Psoas muscle (tissue), 8 donors: ENCODE measurements around the gene DYNLL1. TPM values are rescaled to one million over a fixed set of nuclear protein-coding genes. Genes with fewer than 3 reads are reported as not detected.
"Not testable (repeated sequence)": the region's sequence is repeated elsewhere in the genome, so short reads cannot be mapped to it uniquely, and the experiment has no call there.

Source experiments
- ATAC-seq, 4 donors: fragments of 200-7000 bp; cut with Tn5 transposase; one replicate each; pipeline ENCODE4 v1.9.1; 2020; ENCODE audit warnings: moderate library complexity in 3 of 4, mild to moderate bottlenecking in 2 of 4
- DNase-seq, 2 donors: peaks; one replicate each; pipeline ENCODE4 v3.0.0-alpha.2; 2020
- H3K27ac ChIP-seq: fragments of 200-600 bp; one replicate; pipeline ENCODE4 v1.8.0; 2022
- H3K27me3 ChIP-seq, 3 donors: fragments of 200-600 bp in 1 of 3; one replicate each; pipeline versions ENCODE4 v1.6.1 to v1.8.0; 2013 to 2022; ENCODE audit warnings: low read length in 2 of 3, mild to moderate bottlenecking in 2 of 3, moderate library complexity in 1 of 3; ENCODE audit not compliant: insufficient read depth in 3 of 3
- H3K36me3 ChIP-seq, 2 donors: fragments of 200-600 bp in 1 of 2; one replicate each; pipeline versions ENCODE4 v1.6.1 to v1.8.0; 2013 to 2022; ENCODE audit warnings: low read depth in 1 of 2, mild to moderate bottlenecking in 1 of 2, moderate library complexity in 1 of 2; ENCODE audit not compliant: insufficient read depth in 1 of 2
- H3K4me1 ChIP-seq: fragments of 200-600 bp; one replicate; pipeline ENCODE4 v1.8.0; 2022
- H3K4me3 ChIP-seq: fragments of 200-600 bp; one replicate; pipeline ENCODE4 v1.8.0; 2022; ENCODE audit warnings: mild to moderate bottlenecking
- H3K9me3 ChIP-seq: fragments of 200-600 bp; one replicate; pipeline ENCODE4 v1.8.0; 2022
- CTCF ChIP-seq: fragments of 200-600 bp; IDR thresholded peaks from one replicate; pipeline ENCODE4 v1.8.0; 2022; ENCODE audit warnings: antibody characterized with exemption
- WGBS, 3 donors: extraction: QIAGEN DNeasy Blood & Tissue Kit; methylation state at CpG; one replicate each; pipeline versions ENCODE4 v1.1.6 to v1.1.7; 2013; 5-methylcytosine and 5-hydroxymethylcytosine counted together
- intact Hi-C, 2 donors: fragments of 100-400 bp; cut with DNase I; formaldehyde crosslinking; loops; one replicate each; pipeline versions ENCODE4 v1.11.0 to v1.14.2; 2022
- polyA plus RNA-seq, 3 donors: library from polyadenylated mRNA; stranded (reverse); fragments of 200-250 nt; gene quantifications; one replicate each; pipeline ENCODE4 v1.2.3, GENCODE V29; 2013
- total RNA-seq, 4 donors: library from RNA; stranded (reverse); fragmentation: NEBNext Ultra II Directional in 2 of 4; extraction: Animal tissue kit (Norgen Biotek cat#: 25700) in 2 of 4; gene quantifications; one replicate each; pipeline versions ENCODE4 v1.2.1 to v1.2.4, GENCODE V29; 2021 to 2023
- donor health status: healthy with polysubstance abuse.
- donor health status: DM: no; HTN: no; CAD: no; lungs with moderate emphysema.
- donor health status: Bipolar disorder and iron deficiency.
- donor health status: healthy.
- donor health status: DM: yes; HTN: yes; CAD: no.
- donor health status: DM: no; HTN: no; CAD: no.
- donor health status: DM: no; HTN: no; CAD: no.
- donor health status: DM: yes; HTN: yes; CAD: no.

Gene DYNLL1
- total and polyA plus RNA-seq, 7 donors: 30.1 to 155 (median 80.8) TPM

GRCh38 chr12:120514002-120514401 lies 18.1 kb downstream of the DYNLL1 start:
- H3K27ac ChIP-seq: no peak overlapping the region
- DNase-seq (no peak), ATAC-seq (no peak)
- no peaks in the 10 kb centered on the region for H3K4me1 ChIP-seq
- WGBS, 3 donors: 90 to 95% (median 91%) methylated on average over 7 of the region's 7 CpGs
- peaks cover 10 to 95% of the 10 kb centered on the region in 2 donors for H3K36me3 ChIP-seq
- TF ChIP-seq CTCF: no peak
- no peaks in the 10 kb centered on the region for H3K9me3 ChIP-seq
- intact Hi-C loops: loop anchor here in 1 of 2 donors (5.0 kb wide), 1 partner anchor 662 kb away; no protein-coding TSS in a partner anchor
- H3K4me3 ChIP-seq: no peak overlapping the region
- no peaks in the 10 kb centered on the region for H3K27me3 ChIP-seq

GRCh38 chr12:120515496-120515895 lies 19.6 kb downstream of the DYNLL1 start:
- no peak for TF ChIP-seq CTCF
- ATAC-seq: no peak
- Histone ChIP-seq H3K27ac (no peak overlapping the region), H3K36me3 (peaks cover 8 to 93% of the 10 kb centered on the region in 2 donors), H3K9me3 (no peaks in the 10 kb centered on the region), H3K4me1 (no peaks in the 10 kb centered on the region), H3K4me3 (no peak overlapping the region), H3K27me3 (no peaks in the 10 kb centered on the region)
- intact Hi-C loops: no loop called here
- no peak for DNase-seq
- 84 to 100% (median 92%) methylated on average over 2 of the region's 2 CpGs for WGBS, 3 donors

- H3K4me3 ChIP-seq, ATAC-seq, H3K27ac ChIP-seq, DNase-seq, H3K9me3 ChIP-seq, H3K4me1 ChIP-seq, intact Hi-C loops, H3K27me3 ChIP-seq: not testable (repeated sequence)
- WGBS, 3 donors: 96 to 98% (median 96%) methylated on average over 8 of the region's 8 CpGs
- peaks cover 8 to 85% of the 10 kb centered on the region in 2 donors for H3K36me3 ChIP-seq
These were observed 23.4 kb downstream of the DYNLL1 start for GRCh38 chr12:120519324-120519723.

- 86 to 96% (median 91%) methylated on average over 9 of the region's 9 CpGs for WGBS, 3 donors
- intact Hi-C loops: no loop called here
- no peaks in the 10 kb centered on the region for H3K4me1 ChIP-seq
- TF ChIP-seq CTCF: no peak
- no peaks in the 10 kb centered on the region for H3K27me3 ChIP-seq
- no peaks in the 10 kb centered on the region for H3K9me3 ChIP-seq
- H3K27ac ChIP-seq: no peak overlapping the region
- ATAC-seq: no peak
- no peak for DNase-seq
- H3K4me3 ChIP-seq: no peak overlapping the region
- peaks cover 0 to 68% of the 10 kb centered on the region in 2 donors for H3K36me3 ChIP-seq
These were observed 26.7 kb downstream of the DYNLL1 start for GRCh38 chr12:120522568-120522967.

- TF ChIP-seq CTCF: no peak
- intact Hi-C loops: no loop called here
- H3K9me3 ChIP-seq: no peaks in the 10 kb centered on the region
- peak within 1 kb of the TSS; percentile 93 for H3K27ac ChIP-seq
- DNase-seq (peak; percentile 90 to 94), ATAC-seq (peak; percentile 95 to 96 (median 96))
- H3K36me3 ChIP-seq: peaks cover 0 to 17% of the 10 kb centered on the region in 2 donors
- WGBS, 3 donors: 0% methylated on average over 36 to 38 of the region's 38 CpGs
- peak within 1 kb of the TSS; percentile 83 for H3K4me3 ChIP-seq
- H3K27me3 ChIP-seq: no peaks in the 10 kb centered on the region
- H3K4me1 ChIP-seq: peaks cover 6% of the 10 kb centered on the region
These were observed 33.1 kb downstream of the DYNLL1 start, which contains the start of gene COQ5 for GRCh38 chr12:120528861-120529525. Gene COQ5 (minus strand): TSS chr12:120529158. CDS start chr12:120529141, 17 bp downstream.
